Measurements from ENCODE around the gene SMYD3.

The SMYD3 gene

GRCh38 chr1:246262281-246262680 is 244.8 kb downstream of the SMYD3 start:
- Histone ChIP-seq H3K36me3 (ENCODE audit: insufficient read depth, low read length) (no peaks in the 10 kb centered on the region), H3K4me1 (ENCODE audit: insufficient read depth, low read length) (no peaks in the 10 kb centered on the region), H3K9me3 (ENCODE audit: low read length) (no peaks in the 10 kb centered on the region), H3K9ac (ENCODE audit: low read length) (no peak overlapping the region), H3K27me3 (ENCODE audit: control insufficient read depth in 1 of 2, insufficient read depth in 2 of 2, low read length in 2 of 2) (no peaks in the 10 kb centered on the region), H3K4me3 (ENCODE audit: low read depth in 1 of 2, low read length in 2 of 2) (no peak overlapping the region), H3K27ac (ENCODE audit: low read depth, low read length) (no peak overlapping the region)

- no peak overlapping the region for H3K9ac ChIP-seq (ENCODE audit: low read length)
- no peaks in the 10 kb centered on the region for H3K9me3 ChIP-seq (ENCODE audit: low read length)
- no peaks in the 10 kb centered on the region for H3K36me3 ChIP-seq (ENCODE audit: insufficient read depth, low read length)
- no peak overlapping the region for H3K27ac ChIP-seq (ENCODE audit: low read depth, low read length)
- no peaks in the 10 kb centered on the region for H3K4me1 ChIP-seq (ENCODE audit: insufficient read depth, low read length)
- no peak overlapping the region for H3K4me3 ChIP-seq (ENCODE audit: low read depth in 1 of 2, low read length in 2 of 2)
- no peaks in the 10 kb centered on the region for H3K27me3 ChIP-seq (ENCODE audit: control insufficient read depth in 1 of 2, insufficient read depth in 2 of 2, low read length in 2 of 2)
Measured at GRCh38 chr1:246261639-246262038, 245.4 kb downstream of the SMYD3 start.

DNA sequence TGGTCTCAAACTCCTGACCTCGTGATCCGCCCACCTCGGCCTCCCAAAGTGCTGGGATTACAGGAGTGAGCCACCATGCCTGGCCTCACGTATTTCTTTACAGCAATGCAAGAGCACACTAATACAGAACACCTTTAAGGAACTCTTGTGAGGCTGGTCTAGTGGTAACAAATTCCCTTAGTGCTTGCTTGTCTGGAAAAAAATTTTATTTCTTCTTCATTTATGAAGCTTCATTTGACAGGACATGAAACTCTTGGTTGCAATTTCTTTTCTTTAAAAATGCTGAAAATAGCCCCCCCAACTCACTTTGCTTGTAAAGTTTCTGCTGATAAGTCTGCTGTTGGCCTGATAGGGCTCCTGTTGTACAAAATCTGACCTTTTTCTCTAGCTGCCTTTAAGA is 248.8 kb downstream of the SMYD3 start:
- H3K27me3 ChIP-seq (ENCODE audit: control insufficient read depth in 1 of 2, insufficient read depth in 2 of 2, low read length in 2 of 2), result no peaks in the 10 kb centered on the region
- no peaks in the 10 kb centered on the region for H3K4me1 ChIP-seq (ENCODE audit: insufficient read depth, low read length)
- H3K4me3 ChIP-seq (ENCODE audit: low read depth in 1 of 2, low read length in 2 of 2), result no peak overlapping the region

DNA sequence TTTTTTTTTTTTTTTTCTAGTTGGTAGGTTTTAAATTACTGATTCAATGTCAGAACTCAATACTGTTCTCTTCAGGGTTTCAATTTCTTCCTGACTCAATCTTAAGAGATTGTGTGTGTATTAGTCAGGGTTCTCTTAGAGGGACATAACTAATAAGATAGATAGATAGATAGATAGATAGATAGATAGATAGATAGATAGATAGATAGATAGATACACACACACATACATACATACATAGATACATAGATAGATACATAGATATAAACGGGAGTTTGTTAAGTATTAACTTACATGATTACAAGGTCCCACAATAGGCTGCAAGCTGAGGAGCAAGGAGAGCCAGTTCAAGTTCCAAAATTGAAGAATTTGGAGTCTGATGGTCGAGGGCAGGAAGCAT is 251.3 kb downstream of the SMYD3 start:
- Histone ChIP-seq H3K36me3 (ENCODE audit: insufficient read depth, low read length) (no peaks in the 10 kb centered on the region), H3K27me3 (ENCODE audit: control insufficient read depth in 1 of 2, insufficient read depth in 2 of 2, low read length in 2 of 2) (no peaks in the 10 kb centered on the region), H3K27ac (ENCODE audit: low read depth, low read length) (no peak overlapping the region), H3K4me3 (ENCODE audit: low read depth in 1 of 2, low read length in 2 of 2) (no peak overlapping the region), H3K4me1 (ENCODE audit: insufficient read depth, low read length) (no peaks in the 10 kb centered on the region), H3K9ac (ENCODE audit: low read length) (no peak overlapping the region), H3K9me3 (ENCODE audit: low read length) (no peaks in the 10 kb centered on the region)

More for the DNA sequence above, 248.8 kb downstream of the SMYD3 start:
- no peaks in the 10 kb centered on the region for H3K36me3 ChIP-seq (ENCODE audit: insufficient read depth, low read length)
- H3K9ac ChIP-seq (ENCODE audit: low read length), result no peak overlapping the region
- H3K27ac ChIP-seq (ENCODE audit: low read depth, low read length), result no peak overlapping the region
- no peaks in the 10 kb centered on the region for H3K9me3 ChIP-seq (ENCODE audit: low read length)

- no peak overlapping the region for H3K9ac ChIP-seq (ENCODE audit: low read length)
- no peak overlapping the region for H3K27ac ChIP-seq (ENCODE audit: low read depth, low read length)
- no peaks in the 10 kb centered on the region for H3K27me3 ChIP-seq (ENCODE audit: control insufficient read depth in 1 of 2, insufficient read depth in 2 of 2, low read length in 2 of 2)
- no peaks in the 10 kb centered on the region for H3K9me3 ChIP-seq (ENCODE audit: low read length)
- H3K4me3 ChIP-seq (ENCODE audit: low read depth in 1 of 2, low read length in 2 of 2), result no peak overlapping the region
- H3K36me3 ChIP-seq (ENCODE audit: insufficient read depth, low read length), result no peaks in the 10 kb centered on the region
- no peaks in the 10 kb centered on the region for H3K4me1 ChIP-seq (ENCODE audit: insufficient read depth, low read length)
Measured at GRCh38 chr1:246254854-246255253, 252.2 kb downstream of the SMYD3 start.

DNA sequence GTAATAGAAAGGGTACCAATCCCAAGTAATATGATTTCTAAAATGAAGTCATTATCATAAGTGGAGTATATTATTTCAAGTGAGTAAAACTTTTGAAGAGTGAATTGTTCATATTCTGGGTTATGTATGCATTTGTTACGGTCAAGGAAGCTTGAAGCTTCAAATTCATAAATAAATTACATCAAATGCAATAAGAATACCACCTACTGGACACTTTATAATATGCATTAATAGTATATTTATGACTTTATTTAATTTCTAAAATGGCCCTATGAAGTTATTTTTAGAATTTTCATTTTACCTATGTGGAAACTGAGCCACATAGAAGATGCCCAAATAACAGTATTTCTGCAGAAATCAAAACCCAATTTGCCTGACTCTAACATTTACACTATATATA is 260.6 kb downstream of the SMYD3 start:
- Histone ChIP-seq H3K27ac (ENCODE audit: low read depth, low read length) (no peak overlapping the region), H3K4me3 (ENCODE audit: low read depth in 1 of 2, low read length in 2 of 2) (no peak overlapping the region), H3K36me3 (ENCODE audit: insufficient read depth, low read length) (no peaks in the 10 kb centered on the region), H3K9ac (ENCODE audit: low read length) (no peak overlapping the region), H3K27me3 (ENCODE audit: control insufficient read depth in 1 of 2, insufficient read depth in 2 of 2, low read length in 2 of 2) (no peaks in the 10 kb centered on the region), H3K9me3 (ENCODE audit: low read length) (no peaks in the 10 kb centered on the region), H3K4me1 (ENCODE audit: insufficient read depth, low read length) (no peaks in the 10 kb centered on the region)

DNA sequence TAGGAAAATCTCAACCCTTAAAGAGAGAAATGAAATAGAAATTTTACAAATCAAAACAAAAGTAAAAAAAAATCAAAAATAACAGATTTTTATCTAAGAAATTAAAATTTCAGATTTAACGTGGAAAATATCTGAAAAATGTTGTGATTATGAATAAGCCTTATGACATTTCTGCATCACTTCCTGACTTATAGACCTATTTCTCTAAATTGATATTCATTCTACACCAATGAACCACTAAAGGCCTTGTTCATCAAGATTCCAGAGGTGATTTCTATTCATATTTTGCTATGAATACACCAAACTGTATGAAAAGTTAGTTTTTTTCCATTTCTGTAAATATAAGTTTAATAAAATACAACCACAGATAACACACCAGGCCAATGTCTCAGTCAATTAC is 261.5 kb downstream of the SMYD3 start:
- no peaks in the 10 kb centered on the region for H3K27me3 ChIP-seq (ENCODE audit: control insufficient read depth in 1 of 2, insufficient read depth in 2 of 2, low read length in 2 of 2)
- H3K9me3 ChIP-seq (ENCODE audit: low read length), result no peaks in the 10 kb centered on the region
- H3K4me3 ChIP-seq (ENCODE audit: low read depth in 1 of 2, low read length in 2 of 2), result no peak overlapping the region
- no peaks in the 10 kb centered on the region for H3K36me3 ChIP-seq (ENCODE audit: insufficient read depth, low read length)
- no peak overlapping the region for H3K9ac ChIP-seq (ENCODE audit: low read length)
- no peak overlapping the region for H3K27ac ChIP-seq (ENCODE audit: low read depth, low read length)
- no peaks in the 10 kb centered on the region for H3K4me1 ChIP-seq (ENCODE audit: insufficient read depth, low read length)

DNA sequence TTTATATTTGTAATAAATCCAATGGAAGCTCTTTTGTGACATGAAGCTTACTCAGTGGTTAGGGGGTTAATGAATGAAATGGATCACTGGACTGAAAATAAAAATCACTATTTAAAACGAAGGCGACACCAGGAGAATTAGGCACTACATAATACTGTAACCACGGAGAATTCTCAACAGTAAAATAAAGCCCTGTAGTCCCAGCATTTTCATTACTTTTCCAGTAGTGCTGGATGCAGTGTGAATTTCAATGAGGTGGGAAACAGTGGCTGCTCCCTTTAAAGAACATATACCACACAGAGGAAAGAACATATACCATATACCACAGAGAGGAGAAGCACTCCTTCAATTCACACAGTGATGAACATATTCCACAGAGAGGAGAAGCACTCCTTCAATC is 275.0 kb downstream of the SMYD3 start:
- Histone ChIP-seq H3K9ac (ENCODE audit: low read length) (no peak overlapping the region), H3K27me3 (ENCODE audit: control insufficient read depth in 1 of 2, insufficient read depth in 2 of 2, low read length in 2 of 2) (no peaks in the 10 kb centered on the region), H3K4me1 (ENCODE audit: insufficient read depth, low read length) (no peaks in the 10 kb centered on the region), H3K9me3 (ENCODE audit: low read length) (no peaks in the 10 kb centered on the region), H3K36me3 (ENCODE audit: insufficient read depth, low read length) (no peaks in the 10 kb centered on the region), H3K4me3 (ENCODE audit: low read depth in 1 of 2, low read length in 2 of 2) (no peak overlapping the region), H3K27ac (ENCODE audit: low read depth, low read length) (no peak overlapping the region)

- Histone ChIP-seq H3K27ac (ENCODE audit: low read depth, low read length) (no peak overlapping the region), H3K4me1 (ENCODE audit: insufficient read depth, low read length) (no peaks in the 10 kb centered on the region), H3K9ac (ENCODE audit: low read length) (no peak overlapping the region), H3K27me3 (ENCODE audit: control insufficient read depth in 1 of 2, insufficient read depth in 2 of 2, low read length in 2 of 2) (no peaks in the 10 kb centered on the region), H3K9me3 (ENCODE audit: low read length) (no peaks in the 10 kb centered on the region), H3K4me3 (ENCODE audit: low read depth in 1 of 2, low read length in 2 of 2) (no peak overlapping the region), H3K36me3 (ENCODE audit: insufficient read depth, low read length) (no peaks in the 10 kb centered on the region)
Measured at GRCh38 chr1:246226041-246226440, 281.0 kb downstream of the SMYD3 start.

DNA sequence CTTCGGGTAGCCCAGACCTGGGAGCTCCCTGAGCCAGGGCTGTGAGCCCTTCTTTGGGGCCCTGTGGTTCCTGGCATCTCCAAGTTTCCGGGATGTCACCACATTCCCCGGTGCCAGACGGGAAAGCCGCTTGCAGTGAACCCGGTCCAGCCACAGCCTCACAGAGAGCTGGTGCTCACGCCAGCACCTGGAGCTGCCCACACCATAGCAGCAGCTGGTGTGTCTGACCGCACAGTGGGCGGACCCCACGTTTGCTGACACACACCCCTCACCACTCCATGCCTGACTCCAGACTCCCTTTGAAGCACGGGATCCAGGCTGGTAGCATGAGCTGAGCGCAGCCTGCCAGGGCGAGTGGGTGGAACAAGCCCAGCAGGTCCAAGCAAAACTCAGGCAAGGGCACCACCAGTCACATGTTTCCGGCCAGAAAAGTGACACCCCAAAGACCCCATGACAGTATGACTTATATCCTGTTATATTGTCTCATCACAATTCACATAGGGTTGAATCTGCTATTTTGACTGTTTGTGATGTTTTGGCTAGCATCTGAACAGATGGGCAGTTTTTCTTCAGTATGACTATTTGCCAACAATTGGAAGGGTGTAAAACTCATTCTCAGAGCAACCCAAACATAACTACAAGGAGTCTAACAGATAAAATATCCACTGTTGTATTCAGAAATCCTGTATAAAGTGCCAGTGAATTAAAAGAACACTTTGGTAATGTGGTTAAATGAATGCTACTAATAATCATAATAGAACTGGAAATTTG is 285.4 kb downstream of the SMYD3 start:
- Histone ChIP-seq H3K9me3 (ENCODE audit: low read length) (no peaks in the 10 kb centered on the region), H3K27ac (ENCODE audit: low read depth, low read length) (no peak overlapping the region), H3K4me3 (ENCODE audit: low read depth in 1 of 2, low read length in 2 of 2) (no peak overlapping the region), H3K9ac (ENCODE audit: low read length) (no peak overlapping the region), H3K36me3 (ENCODE audit: insufficient read depth, low read length) (no peaks in the 10 kb centered on the region), H3K27me3 (ENCODE audit: control insufficient read depth in 1 of 2, insufficient read depth in 2 of 2, low read length in 2 of 2) (no peaks in the 10 kb centered on the region), H3K4me1 (ENCODE audit: insufficient read depth, low read length) (no peaks in the 10 kb centered on the region)

DNA sequence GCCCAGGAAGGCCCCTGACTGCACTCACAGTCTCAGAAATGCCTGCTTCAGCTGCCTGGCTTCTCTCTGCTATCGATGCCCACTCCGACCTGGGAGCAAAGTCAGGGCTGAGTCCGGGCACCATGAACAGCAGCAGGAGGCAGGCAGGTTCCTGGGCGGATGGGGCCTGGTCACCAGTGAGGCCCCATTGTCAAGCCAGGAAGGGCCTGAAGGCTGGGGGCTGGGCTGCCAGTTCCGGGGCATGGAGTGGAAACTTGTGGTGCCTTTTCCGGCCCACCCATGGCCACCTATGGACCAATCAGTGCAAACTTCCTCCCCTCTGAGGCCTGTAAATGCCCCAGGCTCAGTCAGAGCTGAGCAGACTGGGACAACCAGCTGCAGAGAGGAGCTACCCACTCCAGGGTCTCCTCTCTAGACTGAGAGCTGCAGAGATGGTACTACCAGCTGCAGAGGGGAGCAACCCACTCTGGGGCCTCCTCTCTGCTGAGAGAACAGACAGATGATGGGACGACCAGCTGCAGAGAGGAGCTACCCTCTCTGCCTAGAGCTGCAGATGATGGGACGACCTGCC is 286.5 kb downstream of the SMYD3 start:
- no peak overlapping the region for H3K27ac ChIP-seq (ENCODE audit: low read depth, low read length)
- H3K9me3 ChIP-seq (ENCODE audit: low read length), result no peaks in the 10 kb centered on the region
- H3K9ac ChIP-seq (ENCODE audit: low read length), result no peak overlapping the region

GRCh38 chr1:246219508-246220030 is 287.5 kb downstream of the SMYD3 start:
- Histone ChIP-seq H3K4me1 (ENCODE audit: insufficient read depth, low read length) (no peaks in the 10 kb centered on the region), H3K27me3 (ENCODE audit: control insufficient read depth in 1 of 2, insufficient read depth in 2 of 2, low read length in 2 of 2) (no peaks in the 10 kb centered on the region), H3K9ac (ENCODE audit: low read length) (no peak overlapping the region), H3K9me3 (ENCODE audit: low read length) (no peaks in the 10 kb centered on the region), H3K27ac (ENCODE audit: low read depth, low read length) (no peak overlapping the region), H3K4me3 (ENCODE audit: low read depth in 1 of 2, low read length in 2 of 2) (no peak overlapping the region), H3K36me3 (ENCODE audit: insufficient read depth, low read length) (no peaks in the 10 kb centered on the region)

More for the DNA sequence above, 286.5 kb downstream of the SMYD3 start:
- H3K27me3 ChIP-seq (ENCODE audit: control insufficient read depth in 1 of 2, insufficient read depth in 2 of 2, low read length in 2 of 2), result no peaks in the 10 kb centered on the region
- no peaks in the 10 kb centered on the region for H3K4me1 ChIP-seq (ENCODE audit: insufficient read depth, low read length)
- H3K4me3 ChIP-seq (ENCODE audit: low read depth in 1 of 2, low read length in 2 of 2), result no peak overlapping the region
- no peaks in the 10 kb centered on the region for H3K36me3 ChIP-seq (ENCODE audit: insufficient read depth, low read length)
